IMR-90 (cell line): ENCODE results near the gene GTF2A1. TPM values are rescaled to one million over a fixed set of nuclear protein-coding genes. Genes with fewer than 3 reads are reported as not detected.
A peak's percentile ranks its signal among the peaks of the same experiment; 100 is the strongest.

Experiments used
- ATAC-seq: fragments of 200-7000 bp; cut with Tn5 transposase; 2 replicates; pipeline ENCODE4 v1.9.1; 2020; ENCODE audit warnings: low read depth, mild to moderate bottlenecking, moderate library complexity
- BruUV-seq: library from RNA; stranded (reverse); fragments of 400-500 nt; replicated peaks from 2 replicates; lab custom pipeline; 2021; lab: Mats Ljungman, UMichigan
- CTCF ChIA-PET: fragments of 300-600 bp; formaldehyde crosslinking; extraction: SDS; loops from one replicate; lab custom pipeline; 2021; ENCODE audit warnings: antibody characterized with exemption; lab: Yijun Ruan, JAX
- POLR2A ChIA-PET: fragments of 300-600 bp; sonication (Branson Sonifier 250); formaldehyde crosslinking; loops from one replicate; lab custom pipeline; 2022; ENCODE audit warnings: antibody characterized with exemption; ENCODE audit not compliant: unreplicated experiment; lab: Charles Lee
- DNase-seq: peaks from one replicate; pipeline ENCODE4 v3.0.0; 2013
- H2AFZ ChIP-seq: replicated peaks from 2 replicates; pipeline ENCODE3; 2013; ENCODE audit warnings: low read length, mild to moderate bottlenecking; ENCODE audit not compliant: poor library complexity
- H2AK5ac ChIP-seq: 2 replicates; pipeline ENCODE4 v1.6.1; 2013; ENCODE audit warnings: low read depth, low read length, inconsistent platforms
- H2AK9ac ChIP-seq: replicated peaks from 2 replicates; pipeline ENCODE3; 2013; ENCODE audit warnings: mild to moderate bottlenecking, low read depth, low read length, moderate library complexity; ENCODE audit not compliant: poor library complexity
- H2BK120ac ChIP-seq: 2 replicates; pipeline ENCODE4 v1.6.1; 2013; ENCODE audit warnings: low read depth, low read length, inconsistent platforms
- H2BK15ac ChIP-seq: 3 replicates; pipeline ENCODE4 v1.6.1; 2013; ENCODE audit warnings: low read depth, low read length, inconsistent platforms
- H2BK20ac ChIP-seq: 2 replicates; pipeline ENCODE4 v1.6.1; 2013; ENCODE audit warnings: low read depth, mild to moderate bottlenecking, inconsistent platforms, low read length, moderate library complexity
- H2BK5ac ChIP-seq: 2 replicates; pipeline ENCODE4 v1.6.1; 2013; ENCODE audit warnings: mild to moderate bottlenecking, low read depth, low read length, inconsistent platforms; ENCODE audit not compliant: poor library complexity, severe bottlenecking
- H3K14ac ChIP-seq: replicated peaks from 2 replicates; pipeline ENCODE4 v1.6.1; 2013; ENCODE audit warnings: low read depth, low read length, inconsistent platforms
- H3K18ac ChIP-seq: 2 replicates; pipeline ENCODE4 v1.6.1; 2013; ENCODE audit warnings: low read depth, low read length, control low read depth
- H3K23ac ChIP-seq: 2 replicates; pipeline ENCODE4 v1.6.1; 2013; ENCODE audit warnings: low read depth, low read length, inconsistent platforms
- H3K27ac ChIP-seq: 2 replicates; pipeline ENCODE4 v1.5.1; 2013; ENCODE audit warnings: mild to moderate bottlenecking, control low read depth, low read length; ENCODE audit not compliant: insufficient read depth
- H3K27me3 ChIP-seq: 2 replicates; pipeline ENCODE4 v1.6.1; 2013; ENCODE audit warnings: low read length; ENCODE audit not compliant: control insufficient read depth, insufficient read depth
- H3K36me3 ChIP-seq: 2 replicates; pipeline ENCODE4 v1.6.1; 2013; ENCODE audit warnings: low read length, mixed read lengths; ENCODE audit not compliant: control insufficient read depth, insufficient read depth
- H3K4ac ChIP-seq: 2 replicates; pipeline ENCODE4 v1.6.1; 2013; ENCODE audit warnings: low read depth, low read length, inconsistent platforms
- H3K4me1 ChIP-seq: 2 replicates; pipeline ENCODE4 v1.6.1; 2013; ENCODE audit warnings: low read length, mixed read lengths; ENCODE audit not compliant: control insufficient read depth, insufficient read depth
- H3K4me2 ChIP-seq: 2 replicates; pipeline ENCODE4 v1.6.1; 2013; ENCODE audit warnings: low read depth, mild to moderate bottlenecking, control low read depth, low read length, moderate library complexity
- H3K4me3 ChIP-seq: 2 replicates; pipeline ENCODE4 v1.5.1; 2013; ENCODE audit warnings: low read depth, mild to moderate bottlenecking, control low read depth, low read length, moderate library complexity; ENCODE audit not compliant: insufficient read depth
- H3K56ac ChIP-seq: 2 replicates; pipeline ENCODE4 v1.6.1; 2013; ENCODE audit warnings: low read length, inconsistent platforms; ENCODE audit not compliant: insufficient read depth; ENCODE audit errors: extremely low read depth
- H3K79me1 ChIP-seq, 2 experiments: 2 replicates each; pipeline ENCODE4 v1.6.1; 2013; ENCODE audit warnings: low read length in 2 of 2, inconsistent platforms in 1 of 2, low read depth in 1 of 2
- H3K9ac ChIP-seq: 2 replicates; pipeline ENCODE4 v1.6.1; 2013; ENCODE audit warnings: low read depth, low read length, control low read depth
- H3K9me1 ChIP-seq: 2 replicates; pipeline ENCODE4 v1.6.1; 2013; ENCODE audit warnings: low read length, inconsistent platforms; ENCODE audit not compliant: insufficient read depth
- H3K9me3 ChIP-seq: 2 replicates; pipeline ENCODE4 v1.6.1; 2013; ENCODE audit warnings: low read length; ENCODE audit not compliant: control insufficient read depth, insufficient read depth
- H4K20me1 ChIP-seq: 2 replicates; pipeline ENCODE4 v1.6.1; 2013; ENCODE audit warnings: low read length, inconsistent platforms; ENCODE audit not compliant: insufficient read depth
- H4K5ac ChIP-seq: 2 replicates; pipeline ENCODE4 v1.6.1; 2013; ENCODE audit warnings: mild to moderate bottlenecking, low read depth, low read length, control low read depth
- H4K8ac ChIP-seq, 2 experiments: 2 replicates each; pipeline ENCODE4 v1.6.1; 2013; ENCODE audit warnings: low read depth in 2 of 2, low read length in 2 of 2, control low read depth in 1 of 2, inconsistent platforms in 1 of 2
- H4K91ac ChIP-seq: 2 replicates; pipeline ENCODE4 v1.6.1; 2013; ENCODE audit warnings: low read depth, low read length, inconsistent platforms; ENCODE audit not compliant: insufficient read depth
- BHLHE40 ChIP-seq: fragments of 150-350 bp; IDR thresholded peaks from 2 replicates; pipeline ENCODE4 v1.6.1; 2016; ENCODE audit warnings: mild to moderate bottlenecking, low read depth, low read length
- CHD1 ChIP-seq: IDR thresholded peaks from 2 replicates; pipeline ENCODE4 v1.6.1; 2012; ENCODE audit warnings: low read depth, low read length, improper control_type of control experiment
- FOS ChIP-seq: fragments of 150-350 bp; IDR thresholded peaks from 2 replicates; pipeline ENCODE4 v1.6.1; 2016; ENCODE audit warnings: low read depth, low read length
- MAFK ChIP-seq: IDR thresholded peaks from 2 replicates; pipeline ENCODE4 v1.6.1; 2012; ENCODE audit warnings: low read depth, low read length, improper control_type of control experiment
- MAZ ChIP-seq: IDR thresholded peaks from 2 replicates; pipeline ENCODE4 v1.6.1; 2012; ENCODE audit warnings: low read depth, mild to moderate bottlenecking, low read length, improper control_type of control experiment, moderate library complexity, borderline replicate concordance
- MXI1 ChIP-seq: IDR thresholded peaks from 2 replicates; pipeline ENCODE4 v1.6.1; 2012; ENCODE audit warnings: low read depth, mild to moderate bottlenecking, low read length, moderate library complexity, borderline replicate concordance
- NFE2L2 ChIP-seq: fragments of 150-350 bp; IDR thresholded peaks from 2 replicates; pipeline ENCODE4 v1.6.1; 2016; ENCODE audit warnings: low read depth, mild to moderate bottlenecking, low read length
- POLR2A ChIP-seq: IDR thresholded peaks from 2 replicates; pipeline ENCODE4 v1.6.1; 2012; ENCODE audit warnings: mild to moderate bottlenecking, low read depth, low read length
- RAD21 ChIP-seq: IDR thresholded peaks from 2 replicates; pipeline ENCODE4 v1.6.1; 2012; ENCODE audit warnings: low read length, improper control_type of control experiment
- RFX5 ChIP-seq: IDR thresholded peaks from 2 replicates; pipeline ENCODE4 v1.8.0; 2012; ENCODE audit warnings: low read depth, mild to moderate bottlenecking, low read length, moderate library complexity
- SMC3 ChIP-seq: fragments of 150-350 bp; IDR thresholded peaks from 2 replicates; pipeline ENCODE4 v1.6.1; 2016; ENCODE audit warnings: low read depth, mild to moderate bottlenecking, antibody characterized with exemption, low read length, moderate library complexity
- WGBS, 2 experiments: methylation state at CpG; one replicate each; pipeline versions ENCODE4 v1.1.5 to v1.1.7; 2013; ENCODE audit warnings: missing lambda C conversion rate in 2 of 2; ENCODE audit not compliant: insufficient read length in 1 of 2; ENCODE audit errors: extremely low coverage in 2 of 2; 5-methylcytosine and 5-hydroxymethylcytosine counted together
- dilution Hi-C: fragments of 300-500 bp; cut with HindIII; formaldehyde crosslinking; loops from one replicate; pipeline ENCODE4 v1.14.3; 2018; ENCODE audit warnings: low sequenced_read_pairs; ENCODE audit not compliant: unreplicated experiment
- in situ Hi-C: fragments of 300-500 bp; cut with MboI; formaldehyde crosslinking; loops from 3 replicates; pipeline ENCODE4 v1.14.3; 2019; ENCODE audit warnings: low sequenced_read_pairs, inconsistent platforms, mixed read lengths
- intact Hi-C: fragments of 100-400 bp; cut with micrococcal nuclease; formaldehyde crosslinking; loops from 2 replicates; pipeline ENCODE4 v1.10.0; 2022
- polyA plus RNA-seq, 3 experiments: library from polyadenylated mRNA; depleted of rRNA; stranded (reverse); fragments of >200 nt; gene quantifications; 2 replicates each; pipeline ENCODE4 v1.2.3, GENCODE V29; 2012; ENCODE audit warnings: low replicate concordance in 1 of 3
- total RNA-seq: library from RNA; depleted of rRNA; stranded (reverse); fragments of >200 nt; gene quantifications from 2 replicates; pipeline ENCODE4 v1.2.3, GENCODE V29; 2012
- TF ChIP-seq, protein P1 (sequence below): fragments of 150-350 bp; IDR thresholded peaks from 2 replicates; pipeline ENCODE4 v1.6.1; 2017; ENCODE audit warnings: mild to moderate bottlenecking, antibody characterized with exemption, low read length, low read depth
- TF ChIP-seq, protein P2 (sequence below): fragments of 150-350 bp; IDR thresholded peaks from 2 replicates; pipeline ENCODE4 v1.6.1; 2016; ENCODE audit warnings: low read depth, mild to moderate bottlenecking, low read length, moderate library complexity, borderline replicate concordance
- TF ChIP-seq, protein P3 (sequence below): conservative IDR thresholded peaks from 2 replicates; pipeline ENCODE4 v1.5.1; 2012; ENCODE audit warnings: mild to moderate bottlenecking, low read depth, low read length, improper control_type of control experiment

Gene GTF2A1
- total and polyA plus RNA-seq, 2 of the 4 experiments (the other 2 are of a cell fraction) = 16.0 to 60.4 TPM

DNA sequence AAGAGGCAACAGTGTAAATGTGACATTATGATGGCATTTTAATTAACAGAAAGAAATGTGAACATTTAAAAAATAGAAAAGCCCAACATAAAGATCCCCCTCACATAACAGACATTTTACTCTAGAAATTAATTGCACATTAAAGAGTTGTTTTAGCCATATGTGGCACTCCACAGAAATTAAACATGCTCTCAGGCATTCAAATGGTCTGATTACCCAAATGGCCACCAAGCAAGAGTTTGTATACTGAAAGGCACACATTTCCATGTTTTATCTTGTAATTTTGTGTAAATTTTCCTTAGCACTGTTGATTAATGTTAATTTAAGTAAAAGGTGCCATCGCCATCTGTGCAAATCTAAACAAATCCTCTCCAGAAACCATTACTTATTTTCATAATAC lies 43.5 kb downstream of the GTF2A1 start:
- Histone ChIP-seq H3K36me3 (peaks cover 4% of the 10 kb centered on the region), H2BK120ac (no peak overlapping the region), H2BK15ac (no peak overlapping the region), H2AK9ac (no peak overlapping the region), H3K9me1 (peaks cover 4% of the 10 kb centered on the region; the same call in 1 of the 2 replicates), H4K8ac (no peak overlapping the region), H3K27ac (no peak overlapping the region), H2AK5ac (no peak overlapping the region), H4K5ac (no peak overlapping the region), H2BK5ac (no peak overlapping the region), H3K4me3 (no peak overlapping the region), H3K4me1 (peaks cover 4% of the 10 kb centered on the region; the same call in 1 of the 2 replicates), H3K23ac (no peak overlapping the region), H2AFZ (no peak overlapping the region), H2BK20ac (no peak overlapping the region), H3K79me1 (peaks cover 0 to 3% of the 10 kb centered on the region in 2 experiments; a peak in 1 of 4 replicates), H3K18ac (no peak overlapping the region), H3K9ac (no peak overlapping the region), H3K27me3 (no peaks in the 10 kb centered on the region), H4K91ac (no peak overlapping the region), H3K4ac (no peak overlapping the region), H3K4me2 (peak overlapping the region; percentile 52), H3K56ac (no peak overlapping the region), H4K20me1 (no peaks in the 10 kb centered on the region), H3K14ac (no peak overlapping the region), H3K9me3 (no peaks in the 10 kb centered on the region)
- intact Hi-C loops = no loop called here
- ChIA-PET POLR2A (no interaction called here), CTCF (no interaction called here)
- dilution Hi-C loops = no loop called here
- TF ChIP-seq MAFK (no peak), POLR2A (no peak), SMC3 (no peak), MAZ (no peak), BHLHE40 (no peak), NFE2L2 (no peak), RFX5 (no peak), RAD21 (no peak), FOS (no peak), CHD1 (no peak), MXI1 (no peak)
- TF ChIP-seq, protein P1, sequence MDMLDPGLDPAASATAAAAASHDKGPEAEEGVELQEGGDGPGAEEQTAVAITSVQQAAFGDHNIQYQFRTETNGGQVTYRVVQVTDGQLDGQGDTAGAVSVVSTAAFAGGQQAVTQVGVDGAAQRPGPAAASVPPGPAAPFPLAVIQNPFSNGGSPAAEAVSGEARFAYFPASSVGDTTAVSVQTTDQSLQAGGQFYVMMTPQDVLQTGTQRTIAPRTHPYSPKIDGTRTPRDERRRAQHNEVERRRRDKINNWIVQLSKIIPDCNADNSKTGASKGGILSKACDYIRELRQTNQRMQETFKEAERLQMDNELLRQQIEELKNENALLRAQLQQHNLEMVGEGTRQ = no peak
- TF ChIP-seq, protein P2, sequence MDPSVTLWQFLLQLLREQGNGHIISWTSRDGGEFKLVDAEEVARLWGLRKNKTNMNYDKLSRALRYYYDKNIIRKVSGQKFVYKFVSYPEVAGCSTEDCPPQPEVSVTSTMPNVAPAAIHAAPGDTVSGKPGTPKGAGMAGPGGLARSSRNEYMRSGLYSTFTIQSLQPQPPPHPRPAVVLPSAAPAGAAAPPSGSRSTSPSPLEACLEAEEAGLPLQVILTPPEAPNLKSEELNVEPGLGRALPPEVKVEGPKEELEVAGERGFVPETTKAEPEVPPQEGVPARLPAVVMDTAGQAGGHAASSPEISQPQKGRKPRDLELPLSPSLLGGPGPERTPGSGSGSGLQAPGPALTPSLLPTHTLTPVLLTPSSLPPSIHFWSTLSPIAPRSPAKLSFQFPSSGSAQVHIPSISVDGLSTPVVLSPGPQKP = no peak
- TF ChIP-seq, protein P3, sequence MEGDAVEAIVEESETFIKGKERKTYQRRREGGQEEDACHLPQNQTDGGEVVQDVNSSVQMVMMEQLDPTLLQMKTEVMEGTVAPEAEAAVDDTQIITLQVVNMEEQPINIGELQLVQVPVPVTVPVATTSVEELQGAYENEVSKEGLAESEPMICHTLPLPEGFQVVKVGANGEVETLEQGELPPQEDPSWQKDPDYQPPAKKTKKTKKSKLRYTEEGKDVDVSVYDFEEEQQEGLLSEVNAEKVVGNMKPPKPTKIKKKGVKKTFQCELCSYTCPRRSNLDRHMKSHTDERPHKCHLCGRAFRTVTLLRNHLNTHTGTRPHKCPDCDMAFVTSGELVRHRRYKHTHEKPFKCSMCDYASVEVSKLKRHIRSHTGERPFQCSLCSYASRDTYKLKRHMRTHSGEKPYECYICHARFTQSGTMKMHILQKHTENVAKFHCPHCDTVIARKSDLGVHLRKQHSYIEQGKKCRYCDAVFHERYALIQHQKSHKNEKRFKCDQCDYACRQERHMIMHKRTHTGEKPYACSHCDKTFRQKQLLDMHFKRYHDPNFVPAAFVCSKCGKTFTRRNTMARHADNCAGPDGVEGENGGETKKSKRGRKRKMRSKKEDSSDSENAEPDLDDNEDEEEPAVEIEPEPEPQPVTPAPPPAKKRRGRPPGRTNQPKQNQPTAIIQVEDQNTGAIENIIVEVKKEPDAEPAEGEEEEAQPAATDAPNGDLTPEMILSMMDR = no peak
- in situ Hi-C loops = no loop called here
- BruUV-seq = no TSS peak
- WGBS, 2 experiments = no CpG with 5 or more reads among the region's 1 CpG
- ATAC-seq (no peak), DNase-seq (no peak)
